Measurements from ENCODE around the gene OR11A1.

The OR11A1 gene, protein sequence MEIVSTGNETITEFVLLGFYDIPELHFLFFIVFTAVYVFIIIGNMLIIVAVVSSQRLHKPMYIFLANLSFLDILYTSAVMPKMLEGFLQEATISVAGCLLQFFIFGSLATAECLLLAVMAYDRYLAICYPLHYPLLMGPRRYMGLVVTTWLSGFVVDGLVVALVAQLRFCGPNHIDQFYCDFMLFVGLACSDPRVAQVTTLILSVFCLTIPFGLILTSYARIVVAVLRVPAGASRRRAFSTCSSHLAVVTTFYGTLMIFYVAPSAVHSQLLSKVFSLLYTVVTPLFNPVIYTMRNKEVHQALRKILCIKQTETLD

DNA sequence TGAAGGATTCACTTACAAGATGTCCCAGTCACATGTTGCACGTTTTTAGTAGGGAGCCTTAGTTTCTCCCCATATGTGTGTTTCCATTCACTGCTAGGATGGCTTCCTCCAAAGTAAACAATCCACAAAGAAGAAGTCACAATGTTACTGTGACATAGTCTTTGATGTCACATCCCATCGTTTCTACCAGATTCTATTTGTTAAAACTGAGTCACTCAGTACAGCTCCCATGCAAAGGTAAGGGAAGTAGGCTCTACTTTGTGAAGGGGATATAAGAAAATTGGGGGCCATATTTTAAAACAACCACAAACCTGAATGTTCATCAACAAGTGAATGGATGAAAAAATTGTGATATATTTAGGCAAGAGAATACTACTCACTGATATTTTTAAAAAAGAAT, at the start of gene OR11A1, which contains the start of gene OR2H1:
Gene OR11A1, minus strand, starts transcription at position 101 of the 400 bp plus-strand sequence. CDS start 29,430 bp downstream, outside the sequence.
Gene OR2H1, plus strand, starts transcription at position 185 of the 400 bp plus-strand sequence. CDS start 4,615 bp downstream, outside the sequence.
- TF ChIP-seq, protein P1, sequence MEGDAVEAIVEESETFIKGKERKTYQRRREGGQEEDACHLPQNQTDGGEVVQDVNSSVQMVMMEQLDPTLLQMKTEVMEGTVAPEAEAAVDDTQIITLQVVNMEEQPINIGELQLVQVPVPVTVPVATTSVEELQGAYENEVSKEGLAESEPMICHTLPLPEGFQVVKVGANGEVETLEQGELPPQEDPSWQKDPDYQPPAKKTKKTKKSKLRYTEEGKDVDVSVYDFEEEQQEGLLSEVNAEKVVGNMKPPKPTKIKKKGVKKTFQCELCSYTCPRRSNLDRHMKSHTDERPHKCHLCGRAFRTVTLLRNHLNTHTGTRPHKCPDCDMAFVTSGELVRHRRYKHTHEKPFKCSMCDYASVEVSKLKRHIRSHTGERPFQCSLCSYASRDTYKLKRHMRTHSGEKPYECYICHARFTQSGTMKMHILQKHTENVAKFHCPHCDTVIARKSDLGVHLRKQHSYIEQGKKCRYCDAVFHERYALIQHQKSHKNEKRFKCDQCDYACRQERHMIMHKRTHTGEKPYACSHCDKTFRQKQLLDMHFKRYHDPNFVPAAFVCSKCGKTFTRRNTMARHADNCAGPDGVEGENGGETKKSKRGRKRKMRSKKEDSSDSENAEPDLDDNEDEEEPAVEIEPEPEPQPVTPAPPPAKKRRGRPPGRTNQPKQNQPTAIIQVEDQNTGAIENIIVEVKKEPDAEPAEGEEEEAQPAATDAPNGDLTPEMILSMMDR (IDR thresholded peaks at IDR 0.05) = no peak
- no peak for TF ChIP-seq ZFX (IDR thresholded peaks at IDR 0.05; ENCODE audit: borderline replicate concordance)

DNA sequence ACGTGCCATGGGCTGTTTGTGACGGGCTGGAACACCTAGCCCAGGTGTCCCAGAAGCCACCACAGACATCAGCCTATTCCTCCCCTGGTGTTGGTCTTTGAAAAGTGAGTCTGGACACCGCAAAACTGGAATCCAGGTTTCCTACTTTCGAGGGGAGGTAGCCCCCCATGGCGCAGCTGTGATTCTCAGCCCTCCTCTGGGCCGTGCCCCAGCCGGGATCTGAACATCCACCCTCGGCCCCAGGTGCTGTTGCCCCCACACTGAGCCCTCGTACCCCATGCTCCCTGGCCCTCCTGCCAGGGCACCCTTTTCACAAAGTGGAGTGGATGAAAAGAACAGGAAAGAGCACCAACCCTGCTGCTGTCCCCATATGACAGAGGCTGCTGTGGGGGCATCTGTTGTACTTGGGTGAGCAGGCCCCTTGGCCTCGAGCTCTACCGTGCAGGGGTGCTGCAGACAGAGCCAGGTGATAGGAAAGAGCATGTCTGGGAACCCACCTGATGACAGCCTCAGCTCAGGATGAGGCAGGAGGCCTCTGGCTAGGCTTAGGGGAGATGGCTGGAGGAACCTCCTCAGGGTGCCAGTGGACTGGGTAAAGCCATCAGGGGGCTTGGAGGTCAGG, 49.7 kb upstream of the OR11A1 start:
- H3K27ac ChIP-seq = no peak overlapping the region

More for the DNA sequence above, at the start of gene OR11A1, which contains the start of gene OR2H1:
- H3K27ac ChIP-seq = no peak within 1 kb of the TSS

DNA sequence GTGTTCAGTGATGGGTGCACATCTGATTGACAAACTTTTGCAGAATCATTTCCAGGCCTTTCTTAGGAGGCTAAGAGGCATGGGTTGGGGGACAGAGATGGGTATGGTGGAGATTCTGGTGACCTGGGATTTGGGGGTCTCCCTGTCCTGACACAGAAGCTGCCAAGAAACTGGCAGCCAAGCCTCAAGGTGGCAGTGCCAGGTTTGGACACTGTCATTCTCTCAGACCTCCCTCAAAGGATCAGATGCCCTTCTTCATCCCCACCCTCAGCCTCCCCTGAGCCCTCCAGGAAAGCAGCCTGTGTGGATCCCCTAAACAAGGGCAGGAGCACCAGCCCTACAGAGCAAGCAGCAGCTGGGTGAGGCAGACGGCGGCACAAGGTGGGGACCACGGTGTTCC, 48.9 kb upstream of the OR11A1 start:
- TF ChIP-seq, protein P1 (IDR thresholded peaks at IDR 0.05) = no peak
- TF ChIP-seq ZFX (IDR thresholded peaks at IDR 0.05; ENCODE audit: borderline replicate concordance) = no peak
- H3K27ac ChIP-seq = no peak overlapping the region

More for the DNA sequence above, 49.7 kb upstream of the OR11A1 start:
- no peak for TF ChIP-seq ZFX (IDR thresholded peaks at IDR 0.05; ENCODE audit: borderline replicate concordance)
- TF ChIP-seq, protein P1 (IDR thresholded peaks at IDR 0.05) = no peak

DNA sequence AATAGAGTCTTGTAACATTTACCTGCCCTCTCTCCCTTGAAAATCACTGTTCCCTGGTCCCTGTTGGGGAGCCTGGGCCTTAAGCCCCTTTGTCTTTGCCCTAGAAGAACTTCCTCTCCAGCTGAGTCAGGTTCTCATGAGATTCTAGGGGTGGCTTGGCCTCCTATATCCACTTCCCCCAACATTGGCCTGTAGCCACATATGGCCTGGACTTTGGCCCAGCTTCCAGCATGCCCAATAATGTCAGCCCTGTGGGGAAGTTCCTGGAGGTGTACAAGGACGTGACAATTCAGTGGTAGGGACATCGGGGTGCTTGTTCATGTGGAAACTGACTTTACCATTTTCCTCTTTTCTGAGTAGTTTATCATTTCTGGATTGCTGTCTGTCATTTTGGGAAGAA, 48.1 kb upstream of the OR11A1 start:
- H3K27ac ChIP-seq = no peak overlapping the region
- TF ChIP-seq ZFX (IDR thresholded peaks at IDR 0.05; ENCODE audit: borderline replicate concordance) = no peak
- TF ChIP-seq, protein P1 (IDR thresholded peaks at IDR 0.05) = no peak

DNA sequence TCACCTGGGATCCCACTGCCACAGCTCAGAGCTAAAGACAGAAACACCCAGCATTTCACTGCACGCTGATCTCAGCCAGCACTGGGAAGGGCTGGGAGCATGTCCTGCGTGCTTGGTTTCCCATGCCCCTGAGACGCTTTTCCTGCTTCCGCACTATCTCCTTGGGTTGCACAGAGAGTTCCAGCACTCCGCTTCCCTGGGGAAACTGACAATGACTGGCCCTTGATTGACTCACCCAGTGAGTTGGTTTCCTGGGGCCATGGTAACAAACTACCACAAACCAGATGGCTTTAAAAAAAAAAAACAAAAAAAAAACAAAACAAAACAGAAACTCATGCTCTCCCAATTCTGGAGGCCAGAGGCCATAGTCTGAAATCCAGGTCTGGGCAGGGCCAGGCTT, 45.7 kb upstream of the OR11A1 start:
- H3K27ac ChIP-seq = no peak overlapping the region
- TF ChIP-seq ZFX (IDR thresholded peaks at IDR 0.05; ENCODE audit: borderline replicate concordance) = no peak
- TF ChIP-seq, protein P1 (IDR thresholded peaks at IDR 0.05) = no peak

DNA sequence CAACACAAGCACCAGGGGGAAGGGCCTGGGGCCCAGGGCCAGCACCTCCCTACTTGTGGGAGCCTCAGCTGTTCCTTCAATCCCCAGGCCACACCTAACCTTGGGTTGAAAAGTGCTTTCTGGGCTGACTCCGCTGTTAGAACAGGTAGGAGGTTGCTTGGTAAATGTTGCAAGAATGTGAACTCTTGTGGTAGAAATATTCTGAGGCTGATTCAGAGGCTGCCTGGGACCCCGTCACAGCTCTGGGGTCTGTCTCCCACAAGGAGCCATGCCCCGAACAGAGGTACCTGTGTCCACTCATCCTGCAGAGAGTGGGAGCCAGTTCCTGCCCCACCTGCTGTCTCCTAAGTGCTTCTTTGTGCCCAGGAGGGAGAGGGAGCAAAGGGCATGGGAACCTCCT, 45.3 kb upstream of the OR11A1 start:
- no peak overlapping the region for H3K27ac ChIP-seq
- TF ChIP-seq, protein P1 (IDR thresholded peaks at IDR 0.05) = no peak
- TF ChIP-seq ZFX (IDR thresholded peaks at IDR 0.05; ENCODE audit: borderline replicate concordance) = no peak

DNA sequence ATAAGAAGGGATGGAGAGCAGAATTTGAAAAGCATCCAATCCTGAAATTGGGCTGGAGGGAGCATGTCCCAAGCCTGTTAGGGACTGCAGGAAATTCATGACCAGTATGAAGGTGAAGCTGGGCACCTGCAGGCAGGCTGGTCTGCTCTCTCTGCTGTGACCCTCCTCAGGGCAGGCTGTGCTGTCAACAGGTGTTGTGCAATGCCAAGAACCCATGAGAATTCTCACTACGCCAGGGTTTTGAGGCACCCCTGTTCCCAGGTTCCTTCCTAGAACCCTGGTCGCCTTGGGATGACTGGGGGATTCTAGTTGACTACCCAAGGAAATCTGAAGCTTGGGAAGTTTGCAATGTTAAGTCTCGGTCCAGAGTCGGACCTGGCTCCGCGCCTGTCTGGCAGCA, 44.2 kb upstream of the OR11A1 start:
- no peak for TF ChIP-seq ZFX (IDR thresholded peaks at IDR 0.05; ENCODE audit: borderline replicate concordance)
- TF ChIP-seq, protein P1 (IDR thresholded peaks at IDR 0.05) = no peak

More for the DNA sequence above, 44.2 kb upstream of the OR11A1 start:
- H3K27ac ChIP-seq = no peak overlapping the region
